Activated T-cell treated with anti-CD3 and anti-CD28 coated beads, Interleukin-2, amount 50 U/mL, for 4 hours (primary cell): ENCODE measurements around the gene SPATA19. TPM values are rescaled to one million over a fixed set of nuclear protein-coding genes. Genes with fewer than 3 reads are reported as not detected.

Experiments used
- ATAC-seq, 2 donors: fragments of 200-7000 bp; cut with Tn5 transposase; one replicate each; pipeline ENCODE4 v1.10.0; 2021
- DNase-seq: peaks from one replicate; pipeline ENCODE4 v3.0.0-alpha.2; 2020
- H3K27me3 Mint-ChIP-seq: one replicate; pipeline ENCODE4 v1.8.0; 2021; ENCODE audit warnings: low read depth, mixed read lengths
- H3K36me3 Mint-ChIP-seq: one replicate; pipeline ENCODE4 v1.8.0; 2022; ENCODE audit warnings: mixed read lengths; ENCODE audit not compliant: insufficient read depth
- H3K4me1 Mint-ChIP-seq: one replicate; pipeline ENCODE4 v1.8.0; 2021; ENCODE audit warnings: low read depth, mixed read lengths
- H3K4me3 Mint-ChIP-seq: one replicate; pipeline ENCODE4 v1.8.0; 2021; ENCODE audit warnings: mild to moderate bottlenecking, moderate library complexity, mixed read lengths
- H3K9me3 Mint-ChIP-seq: one replicate; pipeline ENCODE4 v1.8.0; 2021; ENCODE audit warnings: mixed read lengths
- total RNA-seq, 3 donors: library from RNA; stranded (reverse); gene quantifications; one replicate each; pipeline ENCODE4 v1.2.1, GENCODE V29; 2021

SPATA19 gene
- total RNA-seq, 3 donors from 2014 or later: not detected

- Mint-ChIP-seq H3K4me1 (peaks cover 4% of the 10 kb centered on the region), H3K4me3 (no peak overlapping the region), H3K27me3 (peaks cover 23% of the 10 kb centered on the region), H3K36me3 (no peaks in the 10 kb centered on the region), H3K9me3 (no peaks in the 10 kb centered on the region)
- DNase-seq: no peak
- no peak for ATAC-seq
Observed at GRCh38 chr11:133832096-133832990, 13.0 kb downstream of the SPATA19 start.

- Mint-ChIP-seq H3K27me3 (peaks cover 17% of the 10 kb centered on the region), H3K4me1 (peaks cover 4% of the 10 kb centered on the region), H3K36me3 (no peaks in the 10 kb centered on the region), H3K9me3 (no peaks in the 10 kb centered on the region), H3K4me3 (no peak overlapping the region)
- ATAC-seq (no peak), DNase-seq (no peak)
Observed at GRCh38 chr11:133830931-133831907, 14.1 kb downstream of the SPATA19 start.

GRCh38 chr11:133829566-133829965 lies 15.7 kb downstream of the SPATA19 start:
- Mint-ChIP-seq H3K9me3 (no peaks in the 10 kb centered on the region), H3K27me3 (peaks cover 11% of the 10 kb centered on the region), H3K4me1 (no peaks in the 10 kb centered on the region), H3K36me3 (no peaks in the 10 kb centered on the region), H3K4me3 (no peak overlapping the region)
- ATAC-seq: no peak
- DNase-seq: no peak

DNA sequence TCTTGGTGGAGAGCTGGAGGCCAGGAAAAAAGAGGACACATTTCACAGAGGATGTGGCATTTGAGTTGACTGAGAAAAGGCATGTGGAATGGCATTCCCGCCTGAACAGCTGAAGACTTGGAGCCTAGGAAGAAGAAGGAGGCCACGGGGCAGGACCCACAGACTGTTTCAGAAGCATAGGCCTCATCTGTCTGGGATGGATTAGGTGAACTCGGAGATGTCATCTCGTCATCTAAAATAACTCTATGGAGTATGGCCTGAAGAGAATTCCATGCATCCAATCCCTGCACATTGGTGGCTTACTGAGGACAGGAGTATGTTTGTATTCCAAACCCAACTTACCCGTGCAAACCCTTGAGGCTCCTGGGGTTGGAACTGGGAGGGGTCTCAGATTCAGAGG lies 16.4 kb downstream of the SPATA19 start:
- H3K27me3 Mint-ChIP-seq: peaks cover 11% of the 10 kb centered on the region
- H3K4me3 Mint-ChIP-seq: no peak overlapping the region
- no peaks in the 10 kb centered on the region for H3K4me1 Mint-ChIP-seq
- H3K9me3 Mint-ChIP-seq: no peaks in the 10 kb centered on the region
- ATAC-seq (no peak), DNase-seq (no peak)
- no peaks in the 10 kb centered on the region for H3K36me3 Mint-ChIP-seq

DNA sequence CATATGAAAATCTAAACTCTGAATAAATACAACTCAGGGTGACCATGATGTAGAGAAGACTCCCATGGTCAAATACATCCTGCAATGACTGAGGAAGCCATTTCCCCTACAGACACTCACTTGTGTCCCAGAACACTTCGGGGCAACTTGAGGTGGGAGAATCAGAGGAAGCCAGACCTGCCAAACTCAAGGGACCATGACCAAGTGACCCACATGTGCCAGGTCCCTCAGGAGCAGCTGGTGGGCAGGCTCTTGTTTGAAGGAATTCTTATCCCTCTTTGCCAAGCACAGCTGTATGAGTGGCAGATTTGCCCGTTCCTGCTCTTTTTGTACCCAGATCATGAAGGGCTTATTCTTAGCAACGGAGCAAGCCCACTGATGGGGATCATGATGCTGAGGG lies 17.8 kb downstream of the SPATA19 start:
- Mint-ChIP-seq H3K27me3 (peaks cover 11% of the 10 kb centered on the region), H3K4me3 (no peak overlapping the region), H3K4me1 (no peaks in the 10 kb centered on the region), H3K9me3 (no peaks in the 10 kb centered on the region), H3K36me3 (no peaks in the 10 kb centered on the region)
- ATAC-seq: no peak
- no peak for DNase-seq

DNA sequence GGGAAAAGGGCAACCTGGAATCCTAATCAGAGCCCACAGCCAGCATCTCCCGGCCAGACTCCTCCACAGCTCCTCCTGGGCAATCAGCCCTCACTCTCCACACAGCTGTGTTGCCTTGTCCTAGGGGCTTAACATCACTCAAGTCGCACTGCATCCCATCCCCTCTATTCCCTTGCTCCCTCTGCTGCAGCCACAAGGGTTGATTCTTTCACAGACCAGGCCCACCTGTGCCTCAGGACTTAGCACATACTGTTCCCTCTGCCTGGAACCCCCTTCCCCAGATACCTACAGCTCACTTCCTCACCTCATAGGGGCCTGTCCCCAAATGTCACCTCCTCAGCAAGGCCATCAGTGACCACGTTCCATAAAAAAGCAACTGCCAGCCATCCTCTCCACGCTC lies 18.4 kb downstream of the SPATA19 start:
- DNase-seq: no peak
- H3K4me3 Mint-ChIP-seq: no peak overlapping the region
- H3K4me1 Mint-ChIP-seq: no peaks in the 10 kb centered on the region
- H3K27me3 Mint-ChIP-seq: peaks cover 10% of the 10 kb centered on the region
- no peak for ATAC-seq
- no peaks in the 10 kb centered on the region for H3K36me3 Mint-ChIP-seq
- no peaks in the 10 kb centered on the region for H3K9me3 Mint-ChIP-seq

DNA sequence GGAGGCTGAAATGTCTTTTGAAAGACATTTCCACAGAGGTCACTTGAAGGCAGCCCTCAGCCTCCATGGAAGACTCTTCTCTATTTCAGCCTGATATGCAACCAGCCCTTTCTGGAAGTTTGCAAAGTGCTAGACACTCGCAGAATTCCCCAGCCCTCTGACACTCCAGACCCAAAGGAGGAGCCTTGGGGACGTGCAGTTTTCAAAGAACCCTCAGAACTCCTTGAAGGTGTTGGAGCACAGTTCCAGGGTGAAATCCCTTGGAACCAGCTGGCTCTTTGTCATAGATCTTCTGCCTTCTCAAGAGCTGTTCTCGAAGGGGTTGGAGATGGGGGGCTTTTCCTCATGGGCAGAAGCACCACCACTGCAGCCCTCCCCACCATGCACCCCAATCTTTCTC lies 19.6 kb downstream of the SPATA19 start:
- ATAC-seq: no peak

GRCh38 chr11:133825156-133825555 lies 20.2 kb downstream of the SPATA19 start:
- H3K4me3 Mint-ChIP-seq: no peak overlapping the region
- DNase-seq (no peak), ATAC-seq (no peak)
- no peaks in the 10 kb centered on the region for H3K4me1 Mint-ChIP-seq
- peaks cover 10% of the 10 kb centered on the region for H3K27me3 Mint-ChIP-seq
- no peaks in the 10 kb centered on the region for H3K9me3 Mint-ChIP-seq
- no peaks in the 10 kb centered on the region for H3K36me3 Mint-ChIP-seq

More for the DNA sequence above, 19.6 kb downstream of the SPATA19 start:
- H3K4me3 Mint-ChIP-seq: no peak overlapping the region
- no peaks in the 10 kb centered on the region for H3K4me1 Mint-ChIP-seq
- DNase-seq: no peak
- peaks cover 10% of the 10 kb centered on the region for H3K27me3 Mint-ChIP-seq
- H3K9me3 Mint-ChIP-seq: no peaks in the 10 kb centered on the region
- no peaks in the 10 kb centered on the region for H3K36me3 Mint-ChIP-seq

- H3K36me3 Mint-ChIP-seq: no peaks in the 10 kb centered on the region
- ATAC-seq: no peak
Observed at GRCh38 chr11:133824593-133824992, 20.7 kb downstream of the SPATA19 start.

DNA sequence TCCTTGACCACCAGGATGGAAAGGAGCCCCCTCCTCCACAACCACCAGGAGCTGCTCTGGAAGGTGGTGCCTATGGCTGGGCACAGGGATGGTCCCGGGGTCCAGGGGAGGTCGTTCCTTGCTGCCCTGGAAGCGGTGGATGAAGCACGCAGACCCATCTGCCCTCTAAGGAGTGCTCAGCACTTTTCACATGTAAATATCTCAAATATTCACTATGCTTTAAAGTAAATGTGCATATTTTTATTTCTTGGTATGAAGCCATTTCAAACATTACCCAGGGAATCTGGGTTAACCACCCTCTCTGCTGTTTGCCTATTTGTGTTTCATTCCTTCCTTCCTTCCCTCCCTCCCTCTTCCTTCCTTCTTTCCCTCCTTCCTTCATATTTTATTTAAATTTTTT lies 21.7 kb downstream of the SPATA19 start:
- Mint-ChIP-seq H3K36me3 (no peaks in the 10 kb centered on the region), H3K4me1 (no peaks in the 10 kb centered on the region), H3K27me3 (peaks cover 10% of the 10 kb centered on the region), H3K9me3 (no peaks in the 10 kb centered on the region), H3K4me3 (no peak overlapping the region)
- no peak for ATAC-seq
- DNase-seq: no peak

More at GRCh38 chr11:133824593-133824992, 20.7 kb downstream of the SPATA19 start:
- Mint-ChIP-seq H3K27me3 (peaks cover 10% of the 10 kb centered on the region), H3K4me3 (no peak overlapping the region), H3K4me1 (no peaks in the 10 kb centered on the region), H3K9me3 (no peaks in the 10 kb centered on the region)
- no peak for DNase-seq

DNA sequence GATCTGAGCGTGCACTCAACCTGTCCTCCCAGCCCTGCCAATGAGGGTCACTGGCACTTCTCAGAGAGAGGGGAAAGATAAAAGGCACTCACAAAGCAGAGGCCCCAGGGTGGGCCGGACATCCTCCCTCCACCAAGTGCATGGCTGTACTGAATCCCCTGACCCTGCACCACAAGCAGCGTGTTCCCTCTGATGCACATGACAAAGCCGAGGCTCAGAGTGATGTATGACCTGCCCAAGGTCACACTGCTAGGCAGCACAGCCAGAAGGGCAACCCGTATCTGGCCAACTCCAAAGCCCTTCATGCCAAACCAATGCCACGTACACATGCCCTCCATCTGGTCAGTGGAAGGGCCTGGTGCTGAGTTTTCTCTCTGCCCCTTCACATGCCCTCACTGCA lies 22.1 kb downstream of the SPATA19 start:
- no peaks in the 10 kb centered on the region for H3K4me1 Mint-ChIP-seq
- no peaks in the 10 kb centered on the region for H3K9me3 Mint-ChIP-seq
- no peak for ATAC-seq
- no peaks in the 10 kb centered on the region for H3K36me3 Mint-ChIP-seq
- H3K4me3 Mint-ChIP-seq: no peak overlapping the region
- H3K27me3 Mint-ChIP-seq: peaks cover 9% of the 10 kb centered on the region
- no peak for DNase-seq

GRCh38 chr11:133821776-133822175 lies 23.5 kb downstream of the SPATA19 start:
- Mint-ChIP-seq H3K27me3 (peaks cover 8% of the 10 kb centered on the region), H3K4me3 (no peak overlapping the region), H3K4me1 (no peaks in the 10 kb centered on the region), H3K9me3 (no peaks in the 10 kb centered on the region), H3K36me3 (no peaks in the 10 kb centered on the region)
- no peak for ATAC-seq
- DNase-seq: no peak

- Mint-ChIP-seq H3K9me3 (no peaks in the 10 kb centered on the region), H3K36me3 (no peaks in the 10 kb centered on the region), H3K4me3 (no peak overlapping the region), H3K4me1 (no peaks in the 10 kb centered on the region), H3K27me3 (peaks cover 8% of the 10 kb centered on the region)
- DNase-seq: no peak
- ATAC-seq: no peak
Observed at GRCh38 chr11:133819746-133820315, 25.5 kb downstream of the SPATA19 start.

- DNase-seq (no peak), ATAC-seq (no peak)
- no peaks in the 10 kb centered on the region for H3K36me3 Mint-ChIP-seq
- no peaks in the 10 kb centered on the region for H3K9me3 Mint-ChIP-seq
- no peaks in the 10 kb centered on the region for H3K4me1 Mint-ChIP-seq
- no peak overlapping the region for H3K4me3 Mint-ChIP-seq
- peaks cover 8% of the 10 kb centered on the region for H3K27me3 Mint-ChIP-seq
Observed at GRCh38 chr11:133819114-133819513, 26.2 kb downstream of the SPATA19 start.
